Thyroid gland (tissue), 4 donors: ENCODE measurements around the gene BRMS1. TPM values are rescaled to one million over a fixed set of nuclear protein-coding genes. Genes with fewer than 3 reads are reported as not detected.

ENCODE experiments used
- DNase-seq, 2 donors: peaks; one replicate each; pipeline ENCODE4 v3.0.0-alpha.2; 2019
- H3K27ac ChIP-seq, 3 donors: fragments of 200-600 bp; sonication (generic); 1 replicate in 2 of 3; 2 replicates in 1 of 3; pipeline ENCODE4 v1.5.1; 2016 to 2019; ENCODE audit warnings: mild to moderate bottlenecking in 1 of 3, moderate library complexity in 1 of 3
- H3K27me3 ChIP-seq: fragments of 200-600 bp; sonication (generic); one replicate; pipeline ENCODE4 v1.5.1; 2019
- H3K36me3 ChIP-seq, 2 donors: fragments of 200-600 bp; sonication (generic); one replicate each; pipeline ENCODE4 v1.5.1; 2016 to 2019
- H3K4me1 ChIP-seq, 2 donors: fragments of 200-600 bp; sonication (generic); one replicate each; pipeline ENCODE4 v1.5.1; 2017 to 2019
- H3K4me3 ChIP-seq, 3 donors: fragments of 200-600 bp; sonication (generic); replicated peaks in 1 of 3; 1 replicate in 2 of 3; 2 replicates in 1 of 3; pipeline ENCODE4 v1.5.1; 2016; ENCODE audit warnings: mild to moderate bottlenecking in 1 of 3
- H3K9me3 ChIP-seq: fragments of 200-600 bp; sonication (generic); one replicate; pipeline ENCODE4 v1.5.1; 2017
- POLR2A ChIP-seq, 2 donors: fragments of 450-650 bp; IDR thresholded peaks; one replicate each; pipeline ENCODE4 v1.6.1; 2017; ENCODE audit warnings: antibody characterized with exemption in 2 of 2, mild to moderate bottlenecking in 2 of 2, moderate library complexity in 1 of 2
- WGBS, 2 donors: methylation state at CpG; one replicate each; pipeline ENCODE4 v1.1.5; 2017; 5-methylcytosine and 5-hydroxymethylcytosine counted together
- intact Hi-C: fragments of 100-400 bp; cut with DNase I; formaldehyde crosslinking; loops from one replicate; pipeline ENCODE4 v1.15.1; 2023
- total RNA-seq, 4 donors: library from RNA; depleted of rRNA; stranded (reverse); fragments of >200 nt; gene quantifications; one replicate each; pipeline ENCODE4 v1.2.3, GENCODE V29; 2016
- TF ChIP-seq, protein P1 (sequence below), 6 experiments: fragments of 200-600 bp in 3 of 6; fragments of 450-650 bp in 3 of 6; sonication (generic) in 3 of 6; IDR thresholded peaks; one replicate each; pipeline ENCODE4 v1.5.1; 2016 to 2019; ENCODE audit warnings: antibody characterized with exemption in 6 of 6, mild to moderate bottlenecking in 2 of 6, inconsistent platforms in 1 of 6, moderate library complexity in 1 of 6

BRMS1 gene
- total RNA-seq, 4 donors from 2014 or later = 41.4 to 64.4 (median 53.8) TPM

DNA sequence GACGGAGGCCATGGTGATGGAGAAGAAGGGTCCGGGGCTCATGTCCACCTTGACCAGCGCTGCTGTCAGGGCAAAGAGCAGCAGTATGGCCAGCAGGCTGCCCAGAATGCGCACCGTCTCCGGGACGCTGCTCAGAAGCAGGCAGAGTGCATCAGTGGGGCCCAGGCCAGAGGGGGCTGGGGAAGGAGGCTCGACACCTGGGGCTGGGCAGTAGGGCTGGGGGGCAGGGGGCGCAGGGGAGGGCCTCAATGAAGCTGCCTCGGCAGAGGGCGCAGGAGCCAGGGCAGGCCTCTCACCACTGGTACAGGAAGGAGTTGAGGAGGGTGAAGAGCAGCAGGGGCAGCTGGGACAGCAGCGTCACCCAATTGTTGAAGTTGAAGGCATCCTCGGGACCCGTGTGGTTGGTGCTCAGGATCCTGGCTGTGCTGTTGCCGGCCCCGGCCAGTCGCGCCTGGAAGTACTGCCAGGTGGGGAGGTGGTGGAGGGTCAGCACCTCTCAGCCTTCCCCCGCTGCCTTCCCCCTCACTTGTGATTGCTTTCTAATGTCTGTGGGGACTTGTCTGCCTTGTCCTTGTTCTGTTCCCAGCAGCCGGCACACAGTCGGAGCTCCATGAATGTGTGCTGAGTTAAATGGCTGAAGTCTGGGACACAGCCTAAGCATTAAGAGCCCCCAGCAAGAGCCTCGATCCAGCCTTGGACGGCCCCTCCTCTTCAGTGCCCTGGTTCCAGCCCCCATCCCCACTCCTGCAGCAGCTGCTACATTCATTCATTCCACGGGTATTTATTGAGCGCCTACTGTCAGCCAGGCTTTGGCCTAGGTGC, 24.4 kb upstream of the BRMS1 start:
- Histone ChIP-seq H3K4me1 (peaks cover 6 to 8% of the 10 kb centered on the region in 2 donors), H3K27ac (no peak overlapping the region), H3K27me3 (no peaks in the 10 kb centered on the region), H3K4me3 (no peak overlapping the region), H3K9me3 (no peaks in the 10 kb centered on the region), H3K36me3 (no peaks in the 10 kb centered on the region)
- intact Hi-C loops = no loop called here
- no peak for DNase-seq
- whole genome bisulfite sequencing, 2 donors = 87 to 92% methylated on average over 18 to 19 of the region's 25 CpGs
- TF ChIP-seq, protein P1, sequence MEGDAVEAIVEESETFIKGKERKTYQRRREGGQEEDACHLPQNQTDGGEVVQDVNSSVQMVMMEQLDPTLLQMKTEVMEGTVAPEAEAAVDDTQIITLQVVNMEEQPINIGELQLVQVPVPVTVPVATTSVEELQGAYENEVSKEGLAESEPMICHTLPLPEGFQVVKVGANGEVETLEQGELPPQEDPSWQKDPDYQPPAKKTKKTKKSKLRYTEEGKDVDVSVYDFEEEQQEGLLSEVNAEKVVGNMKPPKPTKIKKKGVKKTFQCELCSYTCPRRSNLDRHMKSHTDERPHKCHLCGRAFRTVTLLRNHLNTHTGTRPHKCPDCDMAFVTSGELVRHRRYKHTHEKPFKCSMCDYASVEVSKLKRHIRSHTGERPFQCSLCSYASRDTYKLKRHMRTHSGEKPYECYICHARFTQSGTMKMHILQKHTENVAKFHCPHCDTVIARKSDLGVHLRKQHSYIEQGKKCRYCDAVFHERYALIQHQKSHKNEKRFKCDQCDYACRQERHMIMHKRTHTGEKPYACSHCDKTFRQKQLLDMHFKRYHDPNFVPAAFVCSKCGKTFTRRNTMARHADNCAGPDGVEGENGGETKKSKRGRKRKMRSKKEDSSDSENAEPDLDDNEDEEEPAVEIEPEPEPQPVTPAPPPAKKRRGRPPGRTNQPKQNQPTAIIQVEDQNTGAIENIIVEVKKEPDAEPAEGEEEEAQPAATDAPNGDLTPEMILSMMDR (IDR thresholded peaks at IDR 0.05) = no peak
- no peak for TF ChIP-seq POLR2A (IDR thresholded peaks at IDR 0.05)

DNA sequence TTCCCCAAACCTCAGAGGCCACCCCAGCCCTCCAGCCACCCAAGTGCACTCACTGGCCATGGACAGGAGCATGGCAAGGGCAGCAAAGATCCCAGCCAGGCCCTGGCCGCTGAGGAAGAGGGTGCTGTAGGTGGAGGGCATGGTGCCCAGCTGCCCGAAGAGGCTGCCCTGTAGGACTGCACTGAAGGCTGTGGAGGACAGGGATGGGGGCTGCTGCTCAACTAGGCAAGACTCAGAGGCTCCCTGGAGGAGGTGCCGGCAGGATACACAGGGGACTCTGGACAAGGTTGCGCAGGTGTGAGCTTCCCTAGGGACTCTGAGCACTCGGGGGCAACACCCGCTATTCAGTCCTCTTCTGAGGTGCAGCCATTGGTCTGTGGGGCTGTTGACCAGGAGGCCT, 23.6 kb upstream of the BRMS1 start:
- no peak for DNase-seq
- Histone ChIP-seq H3K9me3 (no peaks in the 10 kb centered on the region), H3K36me3 (no peaks in the 10 kb centered on the region), H3K4me1 (peaks cover 6 to 8% of the 10 kb centered on the region in 2 donors), H3K27me3 (no peaks in the 10 kb centered on the region), H3K27ac (no peak overlapping the region), H3K4me3 (no peak overlapping the region)
- intact Hi-C loops = no loop called here
- WGBS, 2 donors = 93 to 98% methylated on average over 6 of the region's 6 CpGs
- TF ChIP-seq, protein P1 (IDR thresholded peaks at IDR 0.05) = no peak
- no peak for TF ChIP-seq POLR2A (IDR thresholded peaks at IDR 0.05)

GRCh38 chr11:66367561-66368312, 22.8 kb upstream of the BRMS1 start:
- Histone ChIP-seq H3K4me3 (no peak overlapping the region), H3K4me1 (peaks cover 6% of the 10 kb centered on the region in 2 donors), H3K9me3 (no peaks in the 10 kb centered on the region), H3K27ac (no peak overlapping the region), H3K36me3 (no peaks in the 10 kb centered on the region), H3K27me3 (no peaks in the 10 kb centered on the region)
- 93 to 95% methylated on average over 10 to 15 of the region's 15 CpGs for WGBS, 2 donors
- no peak for DNase-seq
- intact Hi-C loops = no loop called here
- TF ChIP-seq POLR2A (IDR thresholded peaks at IDR 0.05) = no peak
- TF ChIP-seq, protein P1 (IDR thresholded peaks at IDR 0.05) = no peak

GRCh38 chr11:66366844-66367477, 22.1 kb upstream of the BRMS1 start:
- intact Hi-C loops = no loop called here
- Histone ChIP-seq H3K27me3 (no peaks in the 10 kb centered on the region), H3K27ac (no peak overlapping the region), H3K4me1 (no peaks in the 10 kb centered on the region), H3K9me3 (no peaks in the 10 kb centered on the region), H3K4me3 (no peak overlapping the region), H3K36me3 (no peaks in the 10 kb centered on the region)
- no peak for DNase-seq
- TF ChIP-seq, protein P1 (IDR thresholded peaks at IDR 0.05) = no peak
- TF ChIP-seq POLR2A (IDR thresholded peaks at IDR 0.05) = no peak
- WGBS, 2 donors = 94 to 95% methylated on average over 7 to 8 of the region's 8 CpGs
